H1 (cell line): ENCODE results near the gene PTPRE. TPM values are rescaled to one million over a fixed set of nuclear protein-coding genes. Genes with fewer than 3 reads are reported as not detected.

Source experiments
- EP300 ChIP-seq, 2 experiments: IDR thresholded peaks; 1 replicate in 1 of 2; 2 replicates in 1 of 2; pipeline ENCODE4 v1.6.1; 2011 to 2012; ENCODE audit warnings: low read depth in 2 of 2, low read length in 2 of 2, mild to moderate bottlenecking in 2 of 2, borderline replicate concordance in 1 of 2, inconsistent platforms in 1 of 2, moderate library complexity in 1 of 2
- EZH2 ChIP-seq: fragments of 200-600 bp; sonication (generic); IDR thresholded peaks from 2 replicates; pipeline ENCODE4 v1.7.1; 2012; ENCODE audit warnings: low read depth, mild to moderate bottlenecking, moderate library complexity, low read length, inconsistent platforms; ENCODE audit not compliant: severe bottlenecking
- HDAC2 ChIP-seq, 2 experiments: fragments of 300-600 bp in 1 of 2; sonication (generic) in 1 of 2; IDR thresholded peaks; 2 replicates each; pipeline ENCODE4 v1.6.1; 2011 to 2012; ENCODE audit warnings: low read depth in 2 of 2, low read length in 2 of 2, mild to moderate bottlenecking in 2 of 2, moderate library complexity in 2 of 2, borderline replicate concordance in 1 of 2, inconsistent platforms in 1 of 2
- TCF12 ChIP-seq: IDR thresholded peaks from 2 replicates; pipeline ENCODE4 v1.6.1; 2011; ENCODE audit warnings: low read depth, mild to moderate bottlenecking, low read length
- polyA plus RNA-seq, 7 experiments: library from polyadenylated mRNA; depleted of rRNA in 3 of 7; stranded (reverse) in 5 of 7; unstranded in 2 of 7; fragments of >200 nt in 5 of 7; fragments of 200-250 nt in 2 of 7; gene quantifications; 1 replicate in 5 of 7; 2 replicates in 1 of 7; 4 replicates in 1 of 7; pipeline versions ENCODE4 v1.2.1 to v1.2.3, GENCODE V29; 2011 to 2013; ENCODE audit warnings: missing spikeins in 2 of 7, mixed read lengths in 2 of 7
- total RNA-seq: library from RNA; stranded (reverse); fragmentation: NEBNext Ultra II Directional; extraction: Animal tissue kit (Norgen Biotek cat#: 25700); gene quantifications from 2 replicates; pipeline ENCODE4 v1.2.1, GENCODE V29; 2021

Gene PTPRE
- total and polyA plus RNA-seq, 2 of the 8 experiments (the other 6 are each of a cell fraction or from before 2014, with no cell fraction given) = 0.33 to 0.54 TPM

DNA sequence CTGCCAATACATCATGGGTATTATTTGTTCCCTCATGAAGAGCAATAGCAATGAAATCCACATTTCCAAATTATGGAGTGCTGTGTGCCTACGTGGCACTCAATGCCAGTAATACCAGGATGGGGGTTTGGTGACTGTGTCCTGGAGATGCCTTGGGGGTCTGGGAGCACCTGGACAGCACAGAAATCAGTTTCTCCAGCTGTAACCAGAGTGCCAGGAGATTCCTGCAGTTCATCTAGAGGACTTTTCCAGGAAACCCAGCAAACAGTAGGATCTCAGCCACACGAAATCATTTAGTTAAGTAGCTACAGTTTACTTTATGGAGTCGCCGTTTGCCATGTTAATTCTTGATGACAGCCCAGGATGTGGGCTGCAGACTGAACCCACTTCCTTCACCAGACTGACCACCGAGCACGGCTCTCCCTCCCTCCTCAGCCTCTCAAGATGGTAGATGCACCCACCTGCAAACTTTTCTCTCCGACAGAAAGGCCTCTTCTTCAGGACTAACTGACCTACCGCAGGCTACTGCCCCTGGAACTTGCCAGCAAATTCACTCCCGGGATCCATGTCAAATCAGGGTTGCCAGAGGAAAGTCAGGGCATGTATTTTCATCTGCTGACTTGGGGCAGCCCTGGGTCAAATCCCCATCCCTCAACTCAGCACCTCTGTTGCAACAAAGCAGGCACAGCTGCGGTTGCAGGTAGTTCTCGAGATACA lies 189.0 kb downstream of the PTPRE start (continued):
- TF ChIP-seq EP300 (IDR thresholded peaks at IDR 0.05; ENCODE audit: borderline replicate concordance in 1 of 2, low read depth in 2 of 2, low read length in 2 of 2) (no peak), EZH2 (no peak), TCF12 (no peak), HDAC2 (IDR thresholded peaks at IDR 0.05; ENCODE audit: borderline replicate concordance in 1 of 2, low read depth in 2 of 2, low read length in 2 of 2) (no peak)
